NCI-H2196 treated with DMSO at 0.1 percent for 48 hours (cell line): ENCODE data around the gene LMAN2.

Experiments used
- DNase-seq: peaks from one replicate; lab custom pipeline; 2025; ENCODE audit not compliant: unreplicated experiment; lab: John Stamatoyannopoulos, UW

The LMAN2 gene

GRCh38 chr5:177290816-177291596 lies 60.5 kb downstream of the LMAN2 start:
- DNase-seq = no peak

DNA sequence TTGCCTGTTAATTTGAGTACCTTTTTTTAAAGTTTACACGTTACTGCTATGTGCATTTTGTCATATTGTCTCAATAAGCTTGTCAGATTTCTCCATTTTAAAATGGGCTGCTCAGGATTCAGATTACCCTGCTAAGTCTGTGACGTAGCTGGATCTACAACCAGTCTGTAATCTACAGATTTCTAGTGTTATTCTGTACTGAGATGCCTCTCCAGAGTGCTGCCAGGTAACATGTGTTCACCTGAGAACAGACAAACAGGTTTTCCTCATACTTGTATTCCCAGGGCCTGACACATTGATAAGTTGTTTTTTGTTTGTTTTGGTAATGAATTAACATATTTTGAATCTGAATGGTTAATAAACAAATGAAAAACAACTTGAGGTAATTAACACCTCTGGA lies 63.3 kb downstream of the LMAN2 start:
- no peak for DNase-seq
